Endothelial cell of umbilical vein (primary cell): ENCODE measurements around the gene BMPER. TPM values are rescaled to one million over a fixed set of nuclear protein-coding genes. Genes with fewer than 3 reads are reported as not detected.

Source experiments
- BruUV-seq: library from RNA; stranded (reverse); fragments of 400-500 nt; replicated peaks from 2 replicates; lab custom pipeline; 2021; lab: Mats Ljungman, UMichigan
- CTCF ChIA-PET: fragments of 300-600, 350-600 bp; sonication (Branson Sonifier 250); formaldehyde crosslinking; loops from one replicate; lab custom pipeline; 2021; ENCODE audit warnings: antibody characterized with exemption, inconsistent platforms; lab: Charles Lee
- POLR2A ChIA-PET: fragments of 300-600, 350-600 bp; sonication (Branson Sonifier 250); formaldehyde crosslinking; loops from one replicate; lab custom pipeline; 2021; ENCODE audit warnings: antibody characterized with exemption, inconsistent platforms; lab: Charles Lee
- DNase-seq: peaks from one replicate; pipeline ENCODE4 v3.0.0-alpha.2; 2011; ENCODE audit warnings: low read depth, low spot score
- FAIRE-seq: peaks from 2 replicates; lab custom pipeline; 2011; peaks lifted over from hg19 to GRCh38; lab: Jason Lieb, UNC
- H2AFZ ChIP-seq: 2 replicates; pipeline ENCODE4 v1.6.0; 2012; ENCODE audit warnings: low read depth, low read length, control low read depth, inconsistent platforms
- H3K27ac ChIP-seq: 2 replicates; pipeline ENCODE4 v1.5.1; 2011; ENCODE audit warnings: low read depth, mild to moderate bottlenecking, control low read depth, low read length, moderate library complexity; ENCODE audit not compliant: insufficient read depth
- H3K27me3 ChIP-seq, 2 experiments: 2 replicates each; pipeline versions ENCODE4 v1.6.0 to v1.6.1; 2011; ENCODE audit warnings: low read length in 2 of 2, mixed read lengths in 1 of 2; ENCODE audit not compliant: control insufficient read depth in 2 of 2, insufficient read depth in 2 of 2
- H3K36me3 ChIP-seq, 2 experiments: 2 replicates in 1 of 2; 3 replicates in 1 of 2; pipeline ENCODE4 v1.5.1; 2011; ENCODE audit warnings: low read length in 2 of 2, mild to moderate bottlenecking in 1 of 2, moderate library complexity in 1 of 2; ENCODE audit not compliant: control insufficient read depth in 2 of 2, insufficient read depth in 2 of 2; ENCODE audit errors: extremely low read depth in 1 of 2
- H3K4me1 ChIP-seq: 3 replicates; pipeline ENCODE4 v1.5.1; 2011; ENCODE audit warnings: mild to moderate bottlenecking, low read length; ENCODE audit not compliant: control insufficient read depth, insufficient read depth; ENCODE audit errors: extremely low read depth
- H3K4me2 ChIP-seq: 2 replicates; pipeline ENCODE4 v1.6.1; 2011; ENCODE audit warnings: low read length, control low read depth, mixed read lengths; ENCODE audit not compliant: insufficient read depth
- H3K4me3 ChIP-seq, 3 experiments: fragments of 200-600 bp in 1 of 3; sonication (generic), shearing (Covaris generic) in 1 of 3; replicated peaks in 1 of 3; 2 replicates each; pipeline ENCODE4 v1.5.1; 2011 to 2016; ENCODE audit warnings: control low read depth in 3 of 3, low read length in 3 of 3, mild to moderate bottlenecking in 2 of 3, inconsistent platforms in 1 of 3, low read depth in 1 of 3, moderate library complexity in 1 of 3; ENCODE audit not compliant: insufficient read depth in 1 of 3
- H3K79me2 ChIP-seq: 2 replicates; pipeline ENCODE4 v1.6.0; 2012; ENCODE audit warnings: low read length, inconsistent platforms; ENCODE audit not compliant: control insufficient read depth, insufficient read depth
- H3K9ac ChIP-seq: replicated peaks from 2 replicates; pipeline ENCODE3; 2011; ENCODE audit warnings: low read length, control low read depth; ENCODE audit not compliant: insufficient read depth; ENCODE audit errors: extremely low read depth
- H3K9me1 ChIP-seq: replicated peaks from 3 replicates; pipeline ENCODE4 v1.6.0; 2011; ENCODE audit warnings: mild to moderate bottlenecking, low read length; ENCODE audit not compliant: control insufficient read depth, insufficient read depth; ENCODE audit errors: extremely low read depth
- H3K9me3 ChIP-seq: replicated peaks from 2 replicates; pipeline ENCODE4 v1.5.1; 2012; ENCODE audit warnings: low read length, inconsistent platforms; ENCODE audit not compliant: control insufficient read depth, insufficient read depth
- H4K20me1 ChIP-seq: replicated peaks from 2 replicates; pipeline ENCODE3; 2011; ENCODE audit warnings: mild to moderate bottlenecking, low read length; ENCODE audit not compliant: control insufficient read depth, insufficient read depth; ENCODE audit errors: extremely low read depth
- CTCF ChIP-seq, 2 donors: IDR thresholded peaks; 1 replicate in 1 of 2; 2 replicates in 1 of 2; pipeline ENCODE4 v1.5.1; 2011; ENCODE audit warnings: low read length in 2 of 2, mild to moderate bottlenecking in 2 of 2, moderate library complexity in 2 of 2, control low read depth in 1 of 2, inconsistent platforms in 1 of 2, low read depth in 1 of 2; ENCODE audit not compliant: insufficient read depth in 1 of 2; ENCODE audit errors: extremely low read depth in 1 of 2
- EZH2 ChIP-seq: IDR thresholded peaks from 2 replicates; pipeline ENCODE4 v1.6.1; 2012; ENCODE audit warnings: borderline replicate concordance, low read depth, mild to moderate bottlenecking, moderate library complexity, low read length, inconsistent platforms; ENCODE audit not compliant: severe bottlenecking
- FOS ChIP-seq: IDR thresholded peaks from 2 replicates; pipeline ENCODE4 v1.6.1; 2011; ENCODE audit warnings: mild to moderate bottlenecking, low read length, moderate library complexity, borderline replicate concordance; ENCODE audit not compliant: insufficient read depth
- GATA2 ChIP-seq: IDR thresholded peaks from 2 replicates; pipeline ENCODE4 v1.7.0; 2011; ENCODE audit warnings: low read depth, mild to moderate bottlenecking, moderate library complexity, mixed read lengths, low read length; ENCODE audit not compliant: insufficient read length, insufficient read depth
- JUN ChIP-seq: IDR thresholded peaks from 2 replicates; pipeline ENCODE4 v1.6.1; 2011; ENCODE audit warnings: borderline replicate concordance, low read depth; ENCODE audit not compliant: insufficient read length, insufficient read depth
- MAX ChIP-seq: IDR thresholded peaks from 2 replicates; pipeline ENCODE4 v1.6.1; 2011; ENCODE audit not compliant: insufficient read depth, insufficient read length
- MYC ChIP-seq: IDR thresholded peaks from one replicate; pipeline ENCODE4 v1.6.1; 2011; ENCODE audit warnings: mild to moderate bottlenecking, low read depth, low read length
- POLR2A ChIP-seq: IDR thresholded peaks from 2 replicates; pipeline ENCODE4 v1.6.1; 2012; ENCODE audit warnings: low read depth, mild to moderate bottlenecking, control low read depth, low read length
- POLR2AphosphoS5 ChIP-seq: IDR thresholded peaks from 2 replicates; pipeline ENCODE4 v1.6.1; 2012; ENCODE audit warnings: low read depth, mild to moderate bottlenecking, control low read depth, low read length, moderate library complexity; ENCODE audit not compliant: insufficient read depth
- dilution Hi-C: fragments of 300-500 bp; cut with MboI; formaldehyde crosslinking; loops from one replicate; pipeline ENCODE4 v1.15.0; 2019; ENCODE audit warnings: low sequenced_read_pairs; ENCODE audit not compliant: extremely low pct_ligation_motif_present
- intact Hi-C: fragments of 100-400 bp; cut with micrococcal nuclease; formaldehyde crosslinking; loops from one replicate; pipeline ENCODE4 v1.10.0; 2022
- polyA plus RNA-seq, 4 experiments: library from polyadenylated mRNA; depleted of rRNA in 3 of 4; stranded (reverse) in 3 of 4; unstranded in 1 of 4; fragments of >200 nt; gene quantifications; 2 replicates each; pipeline versions ENCODE4 v1.2.1 to v1.2.3, GENCODE V29; 2011 to 2012; ENCODE audit warnings: missing spikeins in 1 of 4
- total RNA-seq: library from RNA; stranded (reverse); gene quantifications from 2 replicates; pipeline ENCODE4 v1.2.3, GENCODE V29; 2021

BMPER gene
- total and polyA plus RNA-seq, 2 donors (not counting 3 experiments of a cell fraction or from before 2014, with no cell fraction given), result 0.10 to 0.13 TPM

- dilution Hi-C loops (no loop called here), intact Hi-C loops (no loop called here)
- CTCF ChIA-PET, result no interaction called here
- no peak for DNase-seq
- TF ChIP-seq MAX (no peak), MYC (no peak), FOS (no peak), POLR2AphosphoS5 (no peak), JUN (no peak), GATA2 (no peak)
- no peak for FAIRE-seq
- Histone ChIP-seq H3K4me3 (no peak overlapping the region), H3K27ac (no peak overlapping the region), H2AFZ (no peak overlapping the region), H3K27me3 (peaks cover 0 to 2% of the 10 kb centered on the region in 2 experiments), H3K79me2 (no peaks in the 10 kb centered on the region), H3K4me1 (no peaks in the 10 kb centered on the region), H3K9ac (no peak overlapping the region), H4K20me1 (no peaks in the 10 kb centered on the region), H3K4me2 (no peak overlapping the region), H3K9me3 (no peaks in the 10 kb centered on the region), H3K9me1 (no peaks in the 10 kb centered on the region), H3K36me3 (no peaks in the 10 kb centered on the region)
- no TSS peak for BruUV-seq
- POLR2A ChIA-PET, result no interaction called here
Measured at GRCh38 chr7:34162027-34162565, 256.8 kb downstream of the BMPER start.

- no peaks in the 10 kb centered on the region for H3K9me3 ChIP-seq
- ChIA-PET POLR2A (no interaction called here), CTCF (no interaction called here)
- peaks cover 0 to 2% of the 10 kb centered on the region in 2 experiments for H3K27me3 ChIP-seq
- dilution Hi-C loops, result no loop called here
- H3K4me3 ChIP-seq, result no peak overlapping the region
- no peak for FAIRE-seq
- H3K79me2 ChIP-seq, result no peaks in the 10 kb centered on the region
- H3K9me1 ChIP-seq, result no peaks in the 10 kb centered on the region
- H3K9ac ChIP-seq, result no peak overlapping the region
- H3K4me1 ChIP-seq, result no peaks in the 10 kb centered on the region
- no peaks in the 10 kb centered on the region for H4K20me1 ChIP-seq
- H3K27ac ChIP-seq, result no peak overlapping the region
- no peak overlapping the region for H2AFZ ChIP-seq
- no peaks in the 10 kb centered on the region for H3K36me3 ChIP-seq
- intact Hi-C loops, result no loop called here
- no peak for TF ChIP-seq POLR2A
- TF ChIP-seq CTCF (IDR thresholded peaks at IDR 0.05; ENCODE audit: extremely low read depth in 1 of 2, insufficient read depth in 1 of 2, low read depth in 1 of 2, low read length in 2 of 2), result no peak
- no peak for TF ChIP-seq GATA2
- TF ChIP-seq POLR2AphosphoS5, result no peak
- TF ChIP-seq MYC, result no peak
- TF ChIP-seq FOS, result no peak
- TF ChIP-seq MAX, result no peak
- TF ChIP-seq JUN, result no peak
- TF ChIP-seq EZH2, result no peak
- no TSS peak for BruUV-seq
- no peak for DNase-seq
- H3K4me2 ChIP-seq, result no peak overlapping the region
Measured at GRCh38 chr7:34162677-34163076, 257.3 kb downstream of the BMPER start.
